K562 (cell line): Measurements from ENCODE around the gene CCDC106. TPM values are rescaled to one million over a fixed set of nuclear protein-coding genes. Genes with fewer than 3 reads are reported as not detected.

Source experiments
- ATAC-seq: fragments of 200-7000 bp; cut with Tn5 transposase; 3 replicates; pipeline ENCODE4 v1.9.1; 2020; ENCODE audit warnings: moderate library complexity
- BruUV-seq: library from RNA; stranded (reverse); fragments of 400-500 nt; replicated peaks from 2 replicates; lab custom pipeline; 2021; lab: Mats Ljungman, UMichigan
- CTCF ChIA-PET: fragments of 300-600 bp; formaldehyde crosslinking; extraction: SDS; loops from one replicate; lab custom pipeline; 2021; ENCODE audit warnings: low intra/inter-chr PET ratio; lab: Yijun Ruan, JAX
- POLR2A ChIA-PET: fragments of 300-600, 350-650 bp; sonication (Branson Sonifier 250); formaldehyde crosslinking; extraction: SDS; loops from one replicate; lab custom pipeline; 2021; ENCODE audit warnings: antibody characterized with exemption, inconsistent platforms; lab: Yijun Ruan, JAX
- DNase-seq, 4 experiments: peaks; one replicate each; pipeline versions ENCODE4 v3.0.0 to v3.0.0-alpha.2; 2011 to 2018; ENCODE audit warnings: low spot score in 3 of 4, mixed read lengths in 3 of 4; ENCODE audit errors: extremely low read depth in 1 of 4
- FAIRE-seq: peaks from 2 replicates; lab custom pipeline; 2011; peaks lifted over from hg19 to GRCh38; lab: Jason Lieb, UNC
- H2AFZ ChIP-seq: 2 replicates; pipeline ENCODE4 v1.6.0; 2011; ENCODE audit warnings: low read depth, low read length, control low read depth, inconsistent platforms
- H3K27ac ChIP-seq: fragments of 200-600 bp; 3 replicates; pipeline ENCODE4 v1.8.0; 2011; ENCODE audit warnings: low read depth, mild to moderate bottlenecking, control low read depth, inconsistent platforms, low read length, moderate library complexity, mixed read lengths; ENCODE audit errors: extremely low read depth
- H3K27me3 ChIP-seq, 2 experiments: fragments of 300-600 bp in 1 of 2; 2 replicates in 1 of 2; 3 replicates in 1 of 2; pipeline versions ENCODE4 v1.6.0 to v1.8.0; 2011; ENCODE audit warnings: inconsistent platforms in 2 of 2, low read length in 2 of 2, mild to moderate bottlenecking in 1 of 2, mixed read lengths in 1 of 2, moderate library complexity in 1 of 2; ENCODE audit not compliant: control insufficient read depth in 2 of 2, insufficient read depth in 2 of 2
- H3K36me3 ChIP-seq: fragments of 300-600 bp; 3 replicates; pipeline ENCODE4 v1.8.0; 2011; ENCODE audit warnings: mild to moderate bottlenecking, low read length, inconsistent platforms; ENCODE audit not compliant: control insufficient read depth, insufficient read depth
- H3K4me1 ChIP-seq, 2 experiments: fragments of 200-600 bp in 1 of 2; replicated peaks in 1 of 2; 2 replicates in 1 of 2; 3 replicates in 1 of 2; pipeline versions ENCODE4 v1.5.1 to v1.8.0; 2011; ENCODE audit warnings: inconsistent platforms in 2 of 2, low read length in 2 of 2, mild to moderate bottlenecking in 1 of 2, mixed read lengths in 1 of 2, moderate library complexity in 1 of 2; ENCODE audit not compliant: control insufficient read depth in 2 of 2, insufficient read depth in 2 of 2
- H3K4me2 ChIP-seq: 2 replicates; pipeline ENCODE4 v1.6.1; 2011; ENCODE audit warnings: low read length, control low read depth, inconsistent platforms, mixed read lengths; ENCODE audit not compliant: insufficient read depth
- H3K4me3 ChIP-seq: fragments of 200-600 bp; sonication (generic), shearing (Covaris generic); 2 replicates; pipeline ENCODE4 v1.5.1; 2016; ENCODE audit warnings: control low read depth, inconsistent platforms
- H3K79me2 ChIP-seq: fragments of 200-600 bp; 3 replicates; pipeline ENCODE4 v1.8.0; 2011; ENCODE audit warnings: low read length, inconsistent platforms; ENCODE audit not compliant: control insufficient read depth, insufficient read depth
- H3K9ac ChIP-seq, 2 experiments: 2 replicates each; pipeline versions ENCODE4 v1.6.0 to v1.6.1; 2011; ENCODE audit warnings: low read depth in 2 of 2, low read length in 2 of 2, control low read depth in 1 of 2, inconsistent platforms in 1 of 2, mild to moderate bottlenecking in 1 of 2, mixed read lengths in 1 of 2; ENCODE audit not compliant: insufficient read depth in 1 of 2
- H3K9me1 ChIP-seq: one replicate; pipeline ENCODE4 v1.6.0; 2011; ENCODE audit warnings: inconsistent platforms, mild to moderate bottlenecking, low read length, moderate library complexity; ENCODE audit not compliant: control insufficient read depth, insufficient read depth
- H3K9me3 ChIP-seq: replicated peaks from 2 replicates; pipeline ENCODE4 v1.5.1; 2011; ENCODE audit warnings: low read depth, low read length, inconsistent platforms; ENCODE audit not compliant: control insufficient read depth, insufficient read depth
- H4K20me1 ChIP-seq: replicated peaks from 2 replicates; pipeline ENCODE4 v1.6.1; 2011; ENCODE audit warnings: low read length, inconsistent platforms, mixed read lengths; ENCODE audit not compliant: control insufficient read depth, insufficient read depth
- BHLHE40 ChIP-seq: IDR thresholded peaks from 2 replicates; pipeline ENCODE4 v1.6.1; 2011; ENCODE audit warnings: low read length, improper control_type of control experiment
- MITF ChIP-seq: IDR thresholded peaks from 2 replicates; pipeline ENCODE4 v1.6.1; 2014; ENCODE audit warnings: antibody characterized with exemption
- NFE2L1 ChIP-seq: fragments of 450-650 bp; IDR thresholded peaks from 2 replicates; pipeline ENCODE4 v1.6.1; 2016; ENCODE audit warnings: missing genetic modification characterization, low read depth, mild to moderate bottlenecking, missing compliant biosample characterization, moderate library complexity, borderline replicate concordance
- RBM34 ChIP-seq: fragments of 200-400 bp; formaldehyde crosslinking; IDR thresholded peaks from 2 replicates; pipeline ENCODE4 v1.6.1; 2018; ENCODE audit warnings: low read length, borderline replicate concordance; ENCODE audit not compliant: insufficient read depth
- TBL1XR1 ChIP-seq, 2 experiments: IDR thresholded peaks; 2 replicates each; pipeline ENCODE4 v1.6.1; 2012; ENCODE audit warnings: improper control_type of control experiment in 2 of 2, low read length in 2 of 2, mild to moderate bottlenecking in 1 of 2
- ZNF561 ChIP-seq: fragments of 450-650 bp; formaldehyde crosslinking; conservative IDR thresholded peaks from 2 replicates; pipeline ENCODE4 v1.4.0; 2020; ENCODE audit warnings: mild to moderate bottlenecking, moderate library complexity
- WGBS: fragments of 100-300 bp; shearing (Covaris generic); methylation state at CpG from one replicate; pipeline ENCODE4 v1.1.6; 2016; ENCODE audit warnings: low coverage, mixed read lengths; ENCODE audit not compliant: insufficient coverage; ENCODE audit errors: missing lambda C conversion rate; 5-methylcytosine and 5-hydroxymethylcytosine counted together
- in situ Hi-C: fragments of 300-500 bp; cut with MboI; formaldehyde crosslinking; loops from 4 replicates; pipeline ENCODE4 v1.15.0; 2018; ENCODE audit warnings: inconsistent platforms, mixed read lengths
- intact Hi-C: fragments of 100-400 bp; cut with micrococcal nuclease; formaldehyde crosslinking; loops from 2 replicates; pipeline ENCODE4 v1.14.2; 2022
- polyA plus RNA-seq, 8 experiments: library from polyadenylated mRNA; depleted of rRNA in 4 of 8; stranded (reverse) in 5 of 8; unstranded in 3 of 8; fragments of >200 nt; fragmentation: Nextera tagmentation in 2 of 8; fragmentation: Illumina TruSeq in 1 of 8; extraction: Ambion mirVana in 2 of 8; extraction: Trizol in 1 of 8; gene quantifications; 2 replicates each; pipeline versions ENCODE4 v1.2.1 to v1.2.3, GENCODE V29; 2011 to 2014; ENCODE audit warnings: inconsistent platforms in 1 of 8, missing spikeins in 1 of 8
- total RNA-seq, 7 experiments: library from RNA; depleted of rRNA in 6 of 7; stranded (reverse); fragments of >200 nt in 6 of 7; fragmentation: Illumina TruSeq in 2 of 7; extraction: Trizol in 2 of 7; gene quantifications; 2 replicates each; pipeline versions ENCODE4 v1.2.1 to v1.2.3, GENCODE V29; 2011 to 2021; ENCODE audit warnings: low replicate concordance in 1 of 7
- TF ChIP-seq, protein P1 (sequence below): fragments of 150-350 bp; IDR thresholded peaks from 2 replicates; pipeline ENCODE4 v1.6.1; 2014; ENCODE audit warnings: low read depth, mild to moderate bottlenecking, low read length, borderline replicate concordance
- TF ChIP-seq, protein P2 (sequence below), 2 experiments: fragments of 450-650 bp; IDR thresholded peaks; 2 replicates each; pipeline ENCODE4 v1.6.1; 2018; ENCODE audit warnings: mild to moderate bottlenecking in 2 of 2, low read depth in 1 of 2; ENCODE audit not compliant: partially characterized antibody in 2 of 2
- TF ChIP-seq, protein P3 (sequence below), 2 experiments: fragments of 150-350 bp in 1 of 2; IDR thresholded peaks; 2 replicates each; pipeline ENCODE4 v1.6.1; 2012 to 2016; ENCODE audit warnings: low read depth in 2 of 2, low read length in 2 of 2, mild to moderate bottlenecking in 1 of 2, moderate library complexity in 1 of 2

Gene CCDC106
- total and polyA plus RNA-seq, 9 of the 15 experiments (the other 6 are each of a cell fraction or from before 2014, with no cell fraction given): 0.10 to 27.5 (median 15.0) TPM; not detected in 1

DNA sequence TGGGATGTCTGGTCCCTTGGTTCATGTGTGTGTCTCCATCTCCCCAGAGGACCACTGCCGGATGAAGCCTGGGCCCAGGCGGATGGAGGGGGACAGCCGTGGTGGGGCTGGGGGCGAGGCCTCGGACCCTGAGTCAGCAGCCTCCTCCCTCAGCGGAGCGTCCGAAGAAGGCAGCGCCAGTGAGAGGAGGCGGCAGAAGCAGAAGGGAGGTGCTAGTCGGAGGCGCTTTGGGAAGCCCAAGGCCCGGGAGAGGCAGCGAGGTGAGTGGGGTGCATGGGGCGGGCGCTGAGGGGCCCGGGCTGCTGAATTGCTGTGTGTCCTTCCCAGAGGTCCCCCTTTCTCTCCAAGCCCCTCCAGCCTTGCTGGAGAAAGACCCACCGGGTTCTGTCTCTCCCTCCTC, 3.2 kb downstream of the CCDC106 start:
- ATAC-seq: no peak
- H3K4me1 ChIP-seq: peaks cover 14 to 74% of the 10 kb centered on the region in 2 experiments; a peak in 4 of 5 replicates
- no peak for DNase-seq
- H3K9ac ChIP-seq: no peak overlapping the region
- no peak for FAIRE-seq
- no peak overlapping the region for H3K27ac ChIP-seq
- no peaks in the 10 kb centered on the region for H3K27me3 ChIP-seq
- H3K4me3 ChIP-seq: no peak overlapping the region
- H3K79me2 ChIP-seq: peaks cover 44% of the 10 kb centered on the region
- CTCF ChIA-PET: no interaction called here
- no peaks in the 10 kb centered on the region for H3K9me3 ChIP-seq
- in situ Hi-C loops: no loop called here
- H3K4me2 ChIP-seq: no peak overlapping the region
- H4K20me1 ChIP-seq: peaks cover 6% of the 10 kb centered on the region; the same call in 1 of the 2 replicates
- H2AFZ ChIP-seq: no peak overlapping the region
- intact Hi-C loops: no loop called here
- POLR2A ChIA-PET: no interaction called here
- WGBS: 83% methylated on average over 2 of the region's 18 CpGs
- H3K36me3 ChIP-seq: peaks cover 40% of the 10 kb centered on the region
- no TSS peak for BruUV-seq
- no peaks in the 10 kb centered on the region for H3K9me1 ChIP-seq
- TF ChIP-seq RBM34: no peak
- no peak for TF ChIP-seq NFE2L1 (tag)
- TF ChIP-seq TBL1XR1 (IDR thresholded peaks at IDR 0.05; ENCODE audit: low read length in 2 of 2): no peak
- no peak for TF ChIP-seq ZNF561 (CRISPR knock-in tag)
- no peak for TF ChIP-seq MITF
- TF ChIP-seq, protein P1, sequence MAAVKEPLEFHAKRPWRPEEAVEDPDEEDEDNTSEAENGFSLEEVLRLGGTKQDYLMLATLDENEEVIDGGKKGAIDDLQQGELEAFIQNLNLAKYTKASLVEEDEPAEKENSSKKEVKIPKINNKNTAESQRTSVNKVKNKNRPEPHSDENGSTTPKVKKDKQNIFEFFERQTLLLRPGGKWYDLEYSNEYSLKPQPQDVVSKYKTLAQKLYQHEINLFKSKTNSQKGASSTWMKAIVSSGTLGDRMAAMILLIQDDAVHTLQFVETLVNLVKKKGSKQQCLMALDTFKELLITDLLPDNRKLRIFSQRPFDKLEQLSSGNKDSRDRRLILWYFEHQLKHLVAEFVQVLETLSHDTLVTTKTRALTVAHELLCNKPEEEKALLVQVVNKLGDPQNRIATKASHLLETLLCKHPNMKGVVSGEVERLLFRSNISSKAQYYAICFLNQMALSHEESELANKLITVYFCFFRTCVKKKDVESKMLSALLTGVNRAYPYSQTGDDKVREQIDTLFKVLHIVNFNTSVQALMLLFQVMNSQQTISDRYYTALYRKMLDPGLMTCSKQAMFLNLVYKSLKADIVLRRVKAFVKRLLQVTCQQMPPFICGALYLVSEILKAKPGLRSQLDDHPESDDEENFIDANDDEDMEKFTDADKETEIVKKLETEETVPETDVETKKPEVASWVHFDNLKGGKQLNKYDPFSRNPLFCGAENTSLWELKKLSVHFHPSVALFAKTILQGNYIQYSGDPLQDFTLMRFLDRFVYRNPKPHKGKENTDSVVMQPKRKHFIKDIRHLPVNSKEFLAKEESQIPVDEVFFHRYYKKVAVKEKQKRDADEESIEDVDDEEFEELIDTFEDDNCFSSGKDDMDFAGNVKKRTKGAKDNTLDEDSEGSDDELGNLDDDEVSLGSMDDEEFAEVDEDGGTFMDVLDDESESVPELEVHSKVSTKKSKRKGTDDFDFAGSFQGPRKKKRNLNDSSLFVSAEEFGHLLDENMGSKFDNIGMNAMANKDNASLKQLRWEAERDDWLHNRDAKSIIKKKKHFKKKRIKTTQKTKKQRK: no peak
- TF ChIP-seq, protein P2, sequence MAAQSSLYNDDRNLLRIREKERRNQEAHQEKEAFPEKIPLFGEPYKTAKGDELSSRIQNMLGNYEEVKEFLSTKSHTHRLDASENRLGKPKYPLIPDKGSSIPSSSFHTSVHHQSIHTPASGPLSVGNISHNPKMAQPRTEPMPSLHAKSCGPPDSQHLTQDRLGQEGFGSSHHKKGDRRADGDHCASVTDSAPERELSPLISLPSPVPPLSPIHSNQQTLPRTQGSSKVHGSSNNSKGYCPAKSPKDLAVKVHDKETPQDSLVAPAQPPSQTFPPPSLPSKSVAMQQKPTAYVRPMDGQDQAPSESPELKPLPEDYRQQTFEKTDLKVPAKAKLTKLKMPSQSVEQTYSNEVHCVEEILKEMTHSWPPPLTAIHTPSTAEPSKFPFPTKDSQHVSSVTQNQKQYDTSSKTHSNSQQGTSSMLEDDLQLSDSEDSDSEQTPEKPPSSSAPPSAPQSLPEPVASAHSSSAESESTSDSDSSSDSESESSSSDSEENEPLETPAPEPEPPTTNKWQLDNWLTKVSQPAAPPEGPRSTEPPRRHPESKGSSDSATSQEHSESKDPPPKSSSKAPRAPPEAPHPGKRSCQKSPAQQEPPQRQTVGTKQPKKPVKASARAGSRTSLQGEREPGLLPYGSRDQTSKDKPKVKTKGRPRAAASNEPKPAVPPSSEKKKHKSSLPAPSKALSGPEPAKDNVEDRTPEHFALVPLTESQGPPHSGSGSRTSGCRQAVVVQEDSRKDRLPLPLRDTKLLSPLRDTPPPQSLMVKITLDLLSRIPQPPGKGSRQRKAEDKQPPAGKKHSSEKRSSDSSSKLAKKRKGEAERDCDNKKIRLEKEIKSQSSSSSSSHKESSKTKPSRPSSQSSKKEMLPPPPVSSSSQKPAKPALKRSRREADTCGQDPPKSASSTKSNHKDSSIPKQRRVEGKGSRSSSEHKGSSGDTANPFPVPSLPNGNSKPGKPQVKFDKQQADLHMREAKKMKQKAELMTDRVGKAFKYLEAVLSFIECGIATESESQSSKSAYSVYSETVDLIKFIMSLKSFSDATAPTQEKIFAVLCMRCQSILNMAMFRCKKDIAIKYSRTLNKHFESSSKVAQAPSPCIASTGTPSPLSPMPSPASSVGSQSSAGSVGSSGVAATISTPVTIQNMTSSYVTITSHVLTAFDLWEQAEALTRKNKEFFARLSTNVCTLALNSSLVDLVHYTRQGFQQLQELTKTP (IDR thresholded peaks at IDR 0.05; ENCODE audit: low read depth in 1 of 2, partially characterized antibody in 2 of 2): no peak
- no peak for TF ChIP-seq BHLHE40
- TF ChIP-seq, protein P3, sequence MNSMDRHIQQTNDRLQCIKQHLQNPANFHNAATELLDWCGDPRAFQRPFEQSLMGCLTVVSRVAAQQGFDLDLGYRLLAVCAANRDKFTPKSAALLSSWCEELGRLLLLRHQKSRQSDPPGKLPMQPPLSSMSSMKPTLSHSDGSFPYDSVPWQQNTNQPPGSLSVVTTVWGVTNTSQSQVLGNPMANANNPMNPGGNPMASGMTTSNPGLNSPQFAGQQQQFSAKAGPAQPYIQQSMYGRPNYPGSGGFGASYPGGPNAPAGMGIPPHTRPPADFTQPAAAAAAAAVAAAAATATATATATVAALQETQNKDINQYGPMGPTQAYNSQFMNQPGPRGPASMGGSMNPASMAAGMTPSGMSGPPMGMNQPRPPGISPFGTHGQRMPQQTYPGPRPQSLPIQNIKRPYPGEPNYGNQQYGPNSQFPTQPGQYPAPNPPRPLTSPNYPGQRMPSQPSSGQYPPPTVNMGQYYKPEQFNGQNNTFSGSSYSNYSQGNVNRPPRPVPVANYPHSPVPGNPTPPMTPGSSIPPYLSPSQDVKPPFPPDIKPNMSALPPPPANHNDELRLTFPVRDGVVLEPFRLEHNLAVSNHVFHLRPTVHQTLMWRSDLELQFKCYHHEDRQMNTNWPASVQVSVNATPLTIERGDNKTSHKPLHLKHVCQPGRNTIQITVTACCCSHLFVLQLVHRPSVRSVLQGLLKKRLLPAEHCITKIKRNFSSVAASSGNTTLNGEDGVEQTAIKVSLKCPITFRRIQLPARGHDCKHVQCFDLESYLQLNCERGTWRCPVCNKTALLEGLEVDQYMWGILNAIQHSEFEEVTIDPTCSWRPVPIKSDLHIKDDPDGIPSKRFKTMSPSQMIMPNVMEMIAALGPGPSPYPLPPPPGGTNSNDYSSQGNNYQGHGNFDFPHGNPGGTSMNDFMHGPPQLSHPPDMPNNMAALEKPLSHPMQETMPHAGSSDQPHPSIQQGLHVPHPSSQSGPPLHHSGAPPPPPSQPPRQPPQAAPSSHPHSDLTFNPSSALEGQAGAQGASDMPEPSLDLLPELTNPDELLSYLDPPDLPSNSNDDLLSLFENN (IDR thresholded peaks at IDR 0.05; ENCODE audit: low read depth in 2 of 2, low read length in 2 of 2): no peak
